Neural cell (in vitro differentiated cells): ENCODE data around the gene ADARB2.

Source experiments
- RAD21 ChIP-seq: fragments of 450-650 bp; conservative IDR thresholded peaks from 2 replicates; pipeline ENCODE4 v1.6.1; 2014; ENCODE audit warnings: antibody characterized with exemption, mild to moderate bottlenecking, moderate library complexity
- TAF1 ChIP-seq: IDR thresholded peaks from 2 replicates; pipeline ENCODE4 v1.6.1; 2012; ENCODE audit warnings: low read depth
- TF ChIP-seq, protein P1 (sequence below): fragments of 450-650 bp; IDR thresholded peaks from 2 replicates; pipeline ENCODE4 v1.5.1; 2014; ENCODE audit warnings: antibody characterized with exemption, mild to moderate bottlenecking, moderate library complexity; ENCODE audit not compliant: poor library complexity, severe bottlenecking

DNA sequence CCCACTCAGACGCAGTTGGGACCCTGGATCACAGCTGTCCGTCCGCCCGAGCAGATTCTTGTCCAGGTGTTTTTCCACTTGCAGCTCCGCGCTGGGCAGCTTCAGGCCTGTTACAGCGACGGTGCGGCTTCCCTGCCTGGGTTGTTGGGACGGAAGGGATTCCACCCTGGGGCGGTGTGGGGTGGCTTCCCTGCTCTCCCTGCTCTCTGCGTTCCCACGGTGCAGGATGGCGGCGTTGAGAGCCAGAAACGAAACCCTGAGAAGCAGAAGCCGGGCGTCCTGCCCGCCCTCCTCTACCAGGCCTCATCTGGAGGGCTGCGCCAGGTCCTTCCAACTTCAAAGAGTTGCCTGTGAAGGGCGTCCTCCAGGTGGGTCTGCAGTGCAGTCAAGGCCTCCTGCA, 194.4 kb downstream of the ADARB2 start:
- no peak for TF ChIP-seq RAD21
- TF ChIP-seq TAF1, result no peak
- TF ChIP-seq, protein P1, sequence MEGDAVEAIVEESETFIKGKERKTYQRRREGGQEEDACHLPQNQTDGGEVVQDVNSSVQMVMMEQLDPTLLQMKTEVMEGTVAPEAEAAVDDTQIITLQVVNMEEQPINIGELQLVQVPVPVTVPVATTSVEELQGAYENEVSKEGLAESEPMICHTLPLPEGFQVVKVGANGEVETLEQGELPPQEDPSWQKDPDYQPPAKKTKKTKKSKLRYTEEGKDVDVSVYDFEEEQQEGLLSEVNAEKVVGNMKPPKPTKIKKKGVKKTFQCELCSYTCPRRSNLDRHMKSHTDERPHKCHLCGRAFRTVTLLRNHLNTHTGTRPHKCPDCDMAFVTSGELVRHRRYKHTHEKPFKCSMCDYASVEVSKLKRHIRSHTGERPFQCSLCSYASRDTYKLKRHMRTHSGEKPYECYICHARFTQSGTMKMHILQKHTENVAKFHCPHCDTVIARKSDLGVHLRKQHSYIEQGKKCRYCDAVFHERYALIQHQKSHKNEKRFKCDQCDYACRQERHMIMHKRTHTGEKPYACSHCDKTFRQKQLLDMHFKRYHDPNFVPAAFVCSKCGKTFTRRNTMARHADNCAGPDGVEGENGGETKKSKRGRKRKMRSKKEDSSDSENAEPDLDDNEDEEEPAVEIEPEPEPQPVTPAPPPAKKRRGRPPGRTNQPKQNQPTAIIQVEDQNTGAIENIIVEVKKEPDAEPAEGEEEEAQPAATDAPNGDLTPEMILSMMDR, result no peak
